KMS-11 (cell line): ENCODE measurements around the gene CLBA1.
"Not testable (repeated sequence)": the region's sequence is repeated elsewhere in the genome, so short reads cannot be mapped to it uniquely, and the experiment has no call there.

Experiments used
- H2AFZ ChIP-seq: fragments of 200-600 bp; sonication (generic); 2 replicates; pipeline ENCODE4 v1.6.1; 2016; ENCODE audit warnings: antibody characterized with exemption, mixed run types, low read depth
- H3K27ac ChIP-seq: fragments of 200-600 bp; sonication (generic); 2 replicates; pipeline ENCODE4 v1.6.1; 2016; ENCODE audit warnings: mild to moderate bottlenecking, mixed run types
- H3K27me3 ChIP-seq: fragments of 200-600 bp; sonication (generic); 2 replicates; pipeline ENCODE4 v1.6.1; 2017; ENCODE audit warnings: mild to moderate bottlenecking, low read depth, mixed run types, moderate library complexity; ENCODE audit not compliant: insufficient read depth
- H3K36me3 ChIP-seq: fragments of 200-600 bp; sonication (generic); 2 replicates; pipeline ENCODE4 v1.6.1; 2017; ENCODE audit warnings: mild to moderate bottlenecking, mixed run types; ENCODE audit not compliant: insufficient read depth
- H3K4me1 ChIP-seq: fragments of 200-600 bp; sonication (generic); 2 replicates; pipeline ENCODE4 v1.6.1; 2016; ENCODE audit warnings: mild to moderate bottlenecking, low read depth, mixed run types; ENCODE audit not compliant: poor library complexity, severe bottlenecking
- H3K4me2 ChIP-seq: fragments of 200-600 bp; sonication (generic); 2 replicates; pipeline ENCODE4 v1.7.0; 2016; ENCODE audit warnings: mild to moderate bottlenecking, mixed run types
- H3K4me3 ChIP-seq: fragments of 200-600 bp; sonication (generic); IDR thresholded peaks from 2 replicates; pipeline ENCODE4 v1.6.1; 2017; ENCODE audit warnings: low read depth, low read length, mixed read lengths; ENCODE audit not compliant: insufficient read depth
- H3K79me2 ChIP-seq: fragments of 200-600 bp; sonication (generic); 2 replicates; pipeline ENCODE4 v1.6.1; 2016; ENCODE audit warnings: low read depth, mixed run types; ENCODE audit not compliant: insufficient read depth
- H3K9ac ChIP-seq: fragments of 200-600 bp; sonication (generic); 2 replicates; pipeline ENCODE4 v1.6.1; 2016; ENCODE audit warnings: mild to moderate bottlenecking, mixed run types
- H4K20me1 ChIP-seq: fragments of 200-600 bp; sonication (generic); 2 replicates; pipeline ENCODE4 v1.6.1; 2016; ENCODE audit warnings: mild to moderate bottlenecking, mixed run types; ENCODE audit not compliant: insufficient read depth
- TF ChIP-seq, protein P1 (sequence below): fragments of 200-600 bp; sonication (generic); conservative IDR thresholded peaks from 2 replicates; pipeline ENCODE4 v1.6.1; 2017; ENCODE audit warnings: low read depth, mild to moderate bottlenecking, antibody characterized with exemption, low read length, moderate library complexity, mixed read lengths

CLBA1 gene

DNA sequence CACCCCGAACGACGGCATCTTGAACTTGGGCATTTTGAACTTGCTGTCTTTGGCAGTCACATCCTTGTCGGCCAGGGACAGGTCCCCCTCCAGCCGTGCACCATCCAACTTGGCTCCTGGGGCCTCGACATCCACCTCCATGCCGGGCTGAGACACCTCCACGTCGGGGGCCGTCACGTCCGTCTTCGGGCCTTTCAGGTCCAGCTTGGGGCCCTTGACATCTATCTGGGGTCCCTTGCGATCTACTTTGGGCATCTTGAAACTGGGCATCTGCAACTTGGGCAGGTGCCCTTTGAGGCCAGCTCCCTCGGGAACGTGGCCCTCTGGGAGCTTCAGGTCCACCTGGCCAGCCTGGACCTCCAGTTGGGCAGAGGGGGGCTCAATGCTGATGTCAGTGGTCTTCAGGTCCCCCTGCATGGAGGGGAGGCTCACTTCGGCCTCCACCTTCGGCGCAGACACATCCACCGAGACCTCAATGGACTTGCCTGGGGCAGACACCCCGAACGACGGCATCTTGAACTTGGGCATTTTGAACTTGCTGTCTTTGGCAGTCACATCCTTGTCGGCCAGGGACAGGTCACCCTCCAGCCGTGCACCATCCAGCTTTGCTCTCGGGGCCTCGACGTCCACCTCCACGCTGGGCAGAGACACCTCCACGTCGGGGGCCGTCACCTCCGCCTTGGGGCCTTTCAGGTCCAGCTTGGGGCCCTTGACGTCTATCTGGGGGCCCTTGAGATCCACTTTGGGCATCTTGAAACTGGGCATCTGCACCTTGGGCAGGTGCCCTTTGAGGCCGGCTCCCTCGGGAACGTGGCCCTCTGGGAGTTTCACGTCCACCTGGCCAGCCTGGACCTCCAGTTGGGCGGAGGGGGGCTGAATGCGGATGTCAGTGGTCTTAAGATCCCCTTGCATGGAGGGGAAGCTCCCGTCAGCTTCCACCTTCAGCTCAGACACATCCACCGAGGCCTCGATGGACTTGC lies 39.3 kb upstream of the CLBA1 start:
- not testable (repeated sequence) for H3K4me2 ChIP-seq, H3K4me3 ChIP-seq, H3K9ac ChIP-seq, H3K27me3 ChIP-seq, H3K36me3 ChIP-seq, H4K20me1 ChIP-seq, H3K4me1 ChIP-seq, H3K27ac ChIP-seq, H3K79me2 ChIP-seq, H2AFZ ChIP-seq

DNA sequence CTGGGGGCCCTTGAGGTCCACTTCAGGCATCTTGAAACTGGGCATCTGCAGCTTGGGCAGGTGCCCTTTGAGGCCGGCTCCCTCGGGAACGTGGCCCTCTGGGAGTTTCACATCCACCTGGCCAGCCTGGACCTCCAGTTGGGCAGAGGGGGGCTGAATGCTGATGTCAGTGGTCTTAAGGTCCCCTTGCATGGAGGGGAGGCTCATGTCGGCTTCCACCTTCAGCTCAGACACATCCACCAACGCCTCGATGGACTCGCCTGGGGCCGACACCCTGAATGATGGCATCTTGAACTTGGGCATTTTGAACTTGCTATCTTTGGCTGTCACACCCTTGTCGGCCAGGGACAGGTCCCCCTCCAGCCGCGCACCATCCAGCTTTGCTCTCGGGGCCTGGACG lies 38.4 kb upstream of the CLBA1 start:
- not testable (repeated sequence) for H3K4me1 ChIP-seq, H3K27ac ChIP-seq, H2AFZ ChIP-seq, H3K4me2 ChIP-seq, H3K27me3 ChIP-seq, H3K79me2 ChIP-seq, H3K4me3 ChIP-seq, H3K9ac ChIP-seq, H4K20me1 ChIP-seq, H3K36me3 ChIP-seq

DNA sequence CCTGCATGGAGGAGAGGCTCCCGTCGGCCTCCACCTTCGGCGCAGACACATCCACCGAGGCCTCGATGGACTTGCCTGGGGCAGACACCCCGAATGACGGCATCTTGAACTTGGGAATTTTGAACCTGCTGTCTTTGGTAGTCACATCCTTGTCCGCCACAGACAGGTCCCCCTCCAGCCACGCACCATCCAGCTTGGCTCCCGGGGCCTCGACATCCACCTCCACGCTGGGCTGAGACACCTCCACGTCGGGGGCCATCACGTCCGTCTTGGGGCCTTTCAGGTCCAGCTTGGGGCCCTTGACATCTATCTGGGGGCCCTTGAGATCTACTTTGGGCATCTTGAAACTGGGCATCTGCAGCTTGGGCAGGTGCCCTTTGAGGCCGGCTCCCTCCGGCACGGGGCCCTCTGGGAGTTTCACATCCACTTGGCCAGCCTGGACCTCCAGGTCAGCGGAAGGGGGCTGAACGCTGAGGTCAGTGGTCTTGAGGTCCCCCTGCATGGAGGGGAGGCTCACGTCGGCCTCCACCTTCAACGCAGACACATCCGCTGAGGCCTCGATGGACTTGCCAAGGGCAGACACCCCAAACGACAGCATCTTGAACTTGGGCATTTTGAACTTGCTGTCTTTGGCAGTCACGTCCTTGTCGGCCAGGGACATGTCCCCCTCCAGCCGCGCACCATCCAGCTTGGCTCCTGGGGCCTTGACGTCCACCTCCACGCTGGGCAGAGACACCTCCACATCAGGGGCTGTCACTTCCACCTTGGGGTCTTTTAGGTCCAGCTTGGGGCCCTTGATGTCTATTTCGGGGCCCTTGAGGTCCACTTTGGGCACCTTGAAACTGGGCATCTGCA lies 37.5 kb upstream of the CLBA1 start:
- not testable (repeated sequence) for H3K79me2 ChIP-seq, H3K4me1 ChIP-seq, H3K4me3 ChIP-seq, H4K20me1 ChIP-seq, H3K4me2 ChIP-seq, H2AFZ ChIP-seq, H3K9ac ChIP-seq, H3K27me3 ChIP-seq, H3K27ac ChIP-seq, H3K36me3 ChIP-seq

DNA sequence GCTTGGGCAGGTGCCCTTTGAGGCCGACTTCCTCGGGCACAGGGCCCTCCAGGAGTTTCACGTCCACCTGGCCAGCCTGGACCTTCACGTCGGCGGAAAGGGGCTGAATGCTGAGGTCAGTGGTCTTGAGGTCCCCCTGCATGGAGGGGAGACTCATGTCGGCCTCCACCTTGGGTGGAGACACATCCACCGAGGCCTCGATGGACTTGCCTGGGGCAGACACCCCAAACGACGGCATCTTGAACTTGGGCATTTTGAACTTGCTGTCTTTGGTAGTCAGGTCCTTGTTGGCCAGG lies 36.9 kb upstream of the CLBA1 start:
- H3K27ac ChIP-seq = no peak overlapping the region
- no peak overlapping the region for H3K4me2 ChIP-seq
- no peaks in the 10 kb centered on the region for H3K36me3 ChIP-seq
- H3K4me3 ChIP-seq = no peak overlapping the region
- H3K9ac ChIP-seq = no peak overlapping the region
- no peaks in the 10 kb centered on the region for H3K4me1 ChIP-seq
- no peaks in the 10 kb centered on the region for H3K27me3 ChIP-seq
- H4K20me1 ChIP-seq = no peaks in the 10 kb centered on the region
- H3K79me2 ChIP-seq = no peaks in the 10 kb centered on the region
- no peak overlapping the region for H2AFZ ChIP-seq
- TF ChIP-seq, protein P1, sequence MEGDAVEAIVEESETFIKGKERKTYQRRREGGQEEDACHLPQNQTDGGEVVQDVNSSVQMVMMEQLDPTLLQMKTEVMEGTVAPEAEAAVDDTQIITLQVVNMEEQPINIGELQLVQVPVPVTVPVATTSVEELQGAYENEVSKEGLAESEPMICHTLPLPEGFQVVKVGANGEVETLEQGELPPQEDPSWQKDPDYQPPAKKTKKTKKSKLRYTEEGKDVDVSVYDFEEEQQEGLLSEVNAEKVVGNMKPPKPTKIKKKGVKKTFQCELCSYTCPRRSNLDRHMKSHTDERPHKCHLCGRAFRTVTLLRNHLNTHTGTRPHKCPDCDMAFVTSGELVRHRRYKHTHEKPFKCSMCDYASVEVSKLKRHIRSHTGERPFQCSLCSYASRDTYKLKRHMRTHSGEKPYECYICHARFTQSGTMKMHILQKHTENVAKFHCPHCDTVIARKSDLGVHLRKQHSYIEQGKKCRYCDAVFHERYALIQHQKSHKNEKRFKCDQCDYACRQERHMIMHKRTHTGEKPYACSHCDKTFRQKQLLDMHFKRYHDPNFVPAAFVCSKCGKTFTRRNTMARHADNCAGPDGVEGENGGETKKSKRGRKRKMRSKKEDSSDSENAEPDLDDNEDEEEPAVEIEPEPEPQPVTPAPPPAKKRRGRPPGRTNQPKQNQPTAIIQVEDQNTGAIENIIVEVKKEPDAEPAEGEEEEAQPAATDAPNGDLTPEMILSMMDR = no peak

DNA sequence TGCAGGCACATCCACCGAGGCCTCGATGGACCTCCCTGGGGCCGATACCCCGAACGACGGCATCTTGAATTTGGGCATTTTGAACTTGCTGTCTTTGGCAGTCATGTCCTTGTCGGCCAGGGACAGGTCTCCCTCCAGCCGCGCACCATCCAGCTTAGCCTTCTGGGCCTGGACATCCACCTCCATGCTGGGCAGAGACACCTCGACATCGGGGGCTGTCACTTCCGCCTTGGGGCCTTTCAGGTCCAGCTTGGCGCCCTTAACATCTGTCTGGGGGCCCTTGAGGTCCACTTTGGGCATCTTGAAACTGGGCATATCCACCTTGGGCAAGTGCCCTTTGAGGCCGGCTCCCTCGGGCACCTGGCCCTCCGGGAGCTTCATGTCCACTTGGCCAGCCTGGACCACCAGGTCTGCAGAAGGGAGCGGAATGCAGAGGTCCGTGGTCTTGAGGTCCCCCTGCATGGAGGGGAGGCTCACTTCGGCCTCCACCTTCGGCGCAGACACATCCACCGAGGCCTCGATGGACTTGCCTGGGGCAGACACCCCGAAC lies 36.1 kb upstream of the CLBA1 start:
- H3K27ac ChIP-seq, H3K27me3 ChIP-seq, H3K79me2 ChIP-seq, H2AFZ ChIP-seq, H3K4me1 ChIP-seq, H3K4me3 ChIP-seq, H3K36me3 ChIP-seq, H4K20me1 ChIP-seq, H3K4me2 ChIP-seq, H3K9ac ChIP-seq: not testable (repeated sequence)

DNA sequence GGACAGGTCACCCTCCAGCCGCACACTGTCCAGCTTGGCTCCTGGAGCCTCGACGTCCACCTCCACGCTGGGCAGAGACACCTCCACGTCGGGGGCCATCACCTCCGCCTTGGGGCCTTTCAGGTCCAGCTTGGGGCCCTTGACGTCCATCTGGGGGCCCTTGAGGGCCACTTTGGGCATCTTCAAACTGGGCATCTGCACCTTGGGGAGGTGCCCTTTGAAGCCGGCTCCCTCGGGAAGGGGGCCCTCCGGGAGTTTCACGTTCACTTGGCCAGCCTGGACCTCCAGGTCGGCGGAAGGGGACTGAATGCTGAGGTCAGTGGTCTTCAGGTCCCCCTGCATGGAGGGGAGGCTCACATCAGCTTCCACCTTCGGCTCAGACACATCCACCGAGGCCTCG lies 35.6 kb upstream of the CLBA1 start:
- Histone ChIP-seq H4K20me1 (no peaks in the 10 kb centered on the region), H3K79me2 (no peaks in the 10 kb centered on the region), H3K27ac (no peak overlapping the region), H3K4me1 (no peaks in the 10 kb centered on the region), H3K27me3 (no peaks in the 10 kb centered on the region; the same call in 1 of the 2 replicates), H3K36me3 (no peaks in the 10 kb centered on the region), H3K9ac (no peak overlapping the region), H3K4me3 (no peak overlapping the region), H3K4me2 (no peak overlapping the region), H2AFZ (no peak overlapping the region)
- TF ChIP-seq, protein P1 = no peak

DNA sequence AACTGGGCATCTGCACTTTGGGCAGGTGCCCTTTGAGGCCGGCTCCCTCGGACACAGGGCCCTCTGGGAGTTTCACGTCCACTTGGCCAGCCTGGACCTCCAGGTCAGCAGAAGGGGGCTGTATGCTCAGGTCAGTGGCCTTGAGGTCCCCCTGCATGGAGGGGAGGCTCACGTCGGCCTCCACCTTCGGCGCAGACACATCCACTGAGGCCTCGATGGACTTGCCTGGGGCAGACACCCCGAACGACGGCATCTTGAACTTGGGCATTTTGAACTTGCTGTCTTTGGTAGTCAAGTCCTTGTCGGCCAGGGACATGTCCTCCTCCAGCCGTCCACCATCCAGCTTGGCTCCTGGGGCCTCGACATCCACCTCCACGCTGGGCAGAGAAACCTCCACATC lies 34.9 kb upstream of the CLBA1 start:
- H3K79me2 ChIP-seq, H2AFZ ChIP-seq, H3K9ac ChIP-seq, H3K27ac ChIP-seq, H4K20me1 ChIP-seq, H3K4me3 ChIP-seq, H3K36me3 ChIP-seq, H3K27me3 ChIP-seq, H3K4me2 ChIP-seq, H3K4me1 ChIP-seq: not testable (repeated sequence)

DNA sequence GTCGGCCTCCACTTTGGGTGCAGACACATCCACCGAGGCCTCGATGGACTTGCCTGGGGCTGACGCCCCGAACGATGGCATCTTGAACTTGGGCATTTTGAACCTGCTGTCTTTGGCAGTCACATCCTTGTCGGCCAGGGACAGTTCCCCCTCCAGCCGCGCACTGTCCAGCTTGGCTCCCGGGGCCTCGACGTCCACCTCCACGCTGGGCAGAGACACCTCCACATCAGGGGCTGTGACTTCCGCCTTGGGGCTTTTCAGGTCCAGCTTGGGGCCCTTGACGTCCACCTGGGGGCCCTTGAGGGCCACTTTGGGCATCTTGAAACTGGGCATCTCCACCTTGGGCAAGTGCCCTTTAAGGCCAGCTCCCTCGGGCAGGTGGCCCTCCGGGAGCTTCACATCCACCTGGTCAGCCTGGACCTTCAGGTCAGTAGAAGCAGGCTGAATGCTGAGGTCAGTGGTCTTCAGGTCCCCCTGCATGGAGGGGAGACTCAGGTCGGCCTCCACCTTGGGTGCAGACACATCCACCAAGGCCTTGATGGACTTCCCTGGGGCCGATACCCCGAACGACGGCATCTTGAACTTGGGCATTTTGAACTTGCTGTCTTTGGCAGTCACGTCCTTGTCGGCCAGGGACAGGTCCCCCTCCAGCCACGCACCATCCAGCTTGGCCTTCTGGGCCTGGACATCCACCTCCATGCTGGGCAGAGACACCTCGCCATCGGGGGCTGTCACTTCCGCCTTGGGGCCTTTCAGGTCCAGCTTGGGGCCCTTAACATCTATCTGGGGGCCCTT lies 33.5 kb upstream of the CLBA1 start:
- H3K79me2 ChIP-seq, H3K4me3 ChIP-seq, H4K20me1 ChIP-seq, H3K4me1 ChIP-seq, H2AFZ ChIP-seq, H3K9ac ChIP-seq, H3K27ac ChIP-seq, H3K4me2 ChIP-seq, H3K36me3 ChIP-seq, H3K27me3 ChIP-seq: not testable (repeated sequence)
